GM21786 (cell line): ENCODE data around the gene PAX8.
A peak's percentile ranks its signal among the peaks of the same experiment; 100 is the strongest.

Source experiments
- ATAC-seq: cut with Tn5 transposase; IDR thresholded peaks from one replicate; pipeline ENCODE4 v1.9.1; 2021; ENCODE audit not compliant: unreplicated experiment

The PAX8 gene

DNA sequence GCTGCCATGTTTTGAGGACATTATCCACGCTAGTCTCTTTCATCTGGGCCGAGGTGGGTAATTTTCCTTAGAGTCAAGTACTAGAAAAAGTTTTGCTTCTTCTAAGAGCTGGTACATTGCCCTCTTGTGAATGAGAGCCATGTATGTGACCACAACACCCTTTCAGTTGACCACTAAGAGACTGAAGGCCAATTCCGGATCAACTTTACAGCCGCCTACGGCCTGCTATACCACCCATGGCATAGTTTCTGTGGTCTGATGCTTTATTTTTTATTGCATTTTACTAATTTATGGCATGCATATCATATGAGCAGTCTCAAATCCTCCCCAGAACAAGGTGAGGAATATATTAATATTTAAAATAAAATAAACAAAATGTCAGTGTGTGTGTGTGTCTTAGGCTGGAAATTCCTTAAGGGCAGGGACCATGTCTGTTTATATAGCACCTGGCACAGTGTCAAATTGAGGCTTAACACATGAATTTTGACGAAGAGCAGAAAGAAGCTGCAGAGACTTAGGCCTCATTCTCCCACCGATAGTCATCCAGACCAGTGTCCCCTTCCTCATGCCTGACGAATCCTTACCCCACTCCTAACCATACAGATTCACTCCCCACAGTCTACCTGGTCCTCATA, 69.6 kb downstream of the PAX8 start:
- no peak for ATAC-seq

DNA sequence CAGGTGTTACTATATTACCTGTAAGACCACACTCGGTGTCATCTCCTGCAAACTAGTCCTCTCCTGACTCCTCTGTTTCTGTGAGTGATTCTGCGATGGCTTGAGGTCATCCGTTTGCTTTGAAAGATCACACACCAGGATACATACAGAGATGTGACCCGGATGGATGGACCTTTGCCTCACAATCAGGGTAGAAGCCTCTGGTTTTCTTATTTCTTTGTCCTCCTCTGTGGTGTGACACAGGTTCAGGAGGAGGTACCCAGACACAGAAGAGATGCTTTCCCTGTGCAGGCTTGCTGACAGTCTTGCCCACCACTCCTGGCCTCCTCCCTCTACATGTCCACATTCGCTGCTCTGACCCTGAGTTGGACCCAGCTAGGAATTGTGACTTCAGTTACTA, 70.3 kb downstream of the PAX8 start:
- no peak for ATAC-seq

DNA sequence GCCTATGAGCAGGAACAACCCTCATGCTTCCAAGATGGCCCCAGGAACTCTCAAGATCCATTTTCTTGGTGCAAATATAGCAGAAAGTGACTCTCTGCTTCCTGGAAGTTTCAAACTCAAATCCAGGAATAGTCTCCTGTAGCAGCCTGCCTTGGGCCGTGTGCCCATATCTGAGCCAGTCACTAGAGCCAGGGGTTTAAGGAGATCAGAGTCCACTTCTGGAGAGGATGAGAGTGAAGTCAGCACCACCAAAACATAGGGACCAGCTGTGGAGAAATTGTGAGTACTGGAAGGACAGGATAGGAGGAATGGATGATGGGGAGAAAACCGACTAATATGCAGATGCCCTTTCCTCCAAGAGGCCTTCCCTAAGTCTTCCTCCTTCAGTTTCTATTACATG, 71.7 kb downstream of the PAX8 start:
- no peak for ATAC-seq

DNA sequence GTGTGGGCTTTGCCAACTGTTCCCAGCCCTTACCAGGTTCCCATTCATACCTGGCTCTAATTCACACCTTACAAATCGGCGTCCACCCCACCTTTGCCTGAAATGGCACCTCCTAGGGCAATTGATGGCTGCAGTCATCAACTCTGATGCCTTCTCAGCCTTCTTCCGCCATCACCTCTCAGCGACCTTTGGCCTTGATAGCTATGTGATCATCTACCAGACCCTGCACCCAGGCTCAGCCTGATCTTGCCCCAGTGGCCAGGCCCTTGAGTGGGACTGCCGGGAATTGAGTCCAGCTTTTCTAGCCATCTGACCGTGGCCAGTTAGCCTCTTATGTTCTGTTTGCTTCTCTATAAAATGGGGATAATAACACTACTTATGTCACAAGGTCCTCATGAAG, 72.5 kb downstream of the PAX8 start:
- no peak for ATAC-seq

DNA sequence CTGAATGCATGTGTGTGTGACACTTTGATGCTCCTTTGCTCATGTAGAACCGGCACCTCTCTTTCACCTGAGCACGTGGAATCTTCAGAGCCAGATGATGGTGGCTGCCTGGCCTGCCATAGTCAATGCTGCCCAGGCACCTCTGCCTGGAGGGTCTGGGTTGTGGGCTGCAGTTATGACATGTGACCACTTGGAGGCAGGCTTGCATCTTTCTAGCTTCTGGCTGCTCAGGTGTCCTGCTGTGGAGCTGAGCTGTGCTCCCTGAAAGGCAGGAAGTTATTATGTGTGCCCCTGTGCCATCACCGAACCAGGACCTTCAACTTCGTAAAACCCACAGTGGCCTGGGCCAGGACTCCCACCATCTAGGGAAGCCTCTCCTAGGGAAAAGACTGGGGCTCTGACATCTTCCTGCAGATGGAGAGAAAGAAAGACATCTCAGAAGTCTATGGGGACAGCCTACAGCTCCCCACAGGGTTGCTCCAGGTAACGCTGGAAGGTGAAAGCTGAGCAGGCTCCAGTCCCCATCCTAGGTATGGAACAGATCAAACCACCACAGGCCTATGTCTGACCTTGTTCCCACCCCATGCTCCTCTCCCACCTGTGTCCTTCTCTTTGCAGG, 74.7 kb downstream of the PAX8 start:
- peak; percentile 64 for ATAC-seq

DNA sequence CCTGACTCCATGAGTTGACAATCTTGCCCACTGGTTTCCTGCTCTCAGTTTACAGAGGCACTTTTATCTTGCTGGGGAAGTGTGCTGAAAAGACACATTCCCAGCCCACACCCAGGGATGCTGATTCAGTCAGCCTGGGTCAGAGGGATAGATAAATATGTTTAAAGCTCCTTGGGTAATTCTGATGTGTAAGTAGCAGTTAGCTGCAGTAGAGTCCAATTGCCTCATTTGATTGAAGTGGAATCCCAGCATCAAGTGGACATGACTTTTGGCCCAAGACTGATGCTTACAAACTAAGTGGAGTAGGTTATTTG, 75.5 kb downstream of the PAX8 start:
- ATAC-seq = no peak

DNA sequence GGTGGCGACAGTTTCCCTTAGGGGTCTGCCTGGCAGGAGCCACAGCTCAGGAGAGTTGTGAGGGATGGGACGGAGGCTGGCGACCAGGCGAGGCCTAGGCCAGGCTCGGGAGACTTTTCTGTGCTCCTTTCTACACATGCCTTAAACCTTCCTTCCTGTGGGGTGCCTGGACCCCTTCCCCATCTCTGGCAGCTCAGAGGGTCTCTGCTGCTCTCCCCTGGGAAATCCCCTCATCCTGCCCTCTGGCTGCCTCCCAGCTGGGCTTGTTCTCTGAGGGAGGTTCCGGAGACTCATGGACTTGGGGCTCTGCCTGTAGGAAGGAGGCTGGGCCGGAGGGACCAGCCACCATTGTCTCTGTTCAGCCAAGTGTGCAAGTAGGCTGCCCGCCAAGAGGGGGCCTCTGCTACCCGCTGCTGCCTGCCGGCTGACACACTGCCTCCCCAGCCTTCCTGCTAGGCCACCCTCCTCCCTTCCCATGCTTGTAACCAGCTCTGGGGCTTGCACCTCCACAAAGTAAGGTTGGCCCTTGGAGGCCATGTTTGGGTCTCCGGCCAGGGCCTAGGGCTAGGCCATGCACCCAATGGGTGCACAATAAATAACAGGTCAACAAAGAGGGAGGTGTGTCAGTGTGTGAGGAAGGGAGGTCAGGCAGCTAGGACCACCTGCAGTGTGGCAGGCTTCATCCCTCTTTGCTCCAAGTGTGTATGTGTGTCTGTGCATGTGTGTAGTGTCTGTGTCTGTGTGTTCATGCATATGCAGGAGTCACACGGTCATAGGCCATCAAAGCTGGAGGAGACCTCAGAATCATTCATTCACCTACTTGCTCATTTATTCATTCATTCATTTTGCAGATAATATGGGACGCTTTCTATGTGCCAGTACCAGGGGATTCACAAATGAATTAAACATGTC, 76.2 kb downstream of the PAX8 start:
- ATAC-seq = no peak

DNA sequence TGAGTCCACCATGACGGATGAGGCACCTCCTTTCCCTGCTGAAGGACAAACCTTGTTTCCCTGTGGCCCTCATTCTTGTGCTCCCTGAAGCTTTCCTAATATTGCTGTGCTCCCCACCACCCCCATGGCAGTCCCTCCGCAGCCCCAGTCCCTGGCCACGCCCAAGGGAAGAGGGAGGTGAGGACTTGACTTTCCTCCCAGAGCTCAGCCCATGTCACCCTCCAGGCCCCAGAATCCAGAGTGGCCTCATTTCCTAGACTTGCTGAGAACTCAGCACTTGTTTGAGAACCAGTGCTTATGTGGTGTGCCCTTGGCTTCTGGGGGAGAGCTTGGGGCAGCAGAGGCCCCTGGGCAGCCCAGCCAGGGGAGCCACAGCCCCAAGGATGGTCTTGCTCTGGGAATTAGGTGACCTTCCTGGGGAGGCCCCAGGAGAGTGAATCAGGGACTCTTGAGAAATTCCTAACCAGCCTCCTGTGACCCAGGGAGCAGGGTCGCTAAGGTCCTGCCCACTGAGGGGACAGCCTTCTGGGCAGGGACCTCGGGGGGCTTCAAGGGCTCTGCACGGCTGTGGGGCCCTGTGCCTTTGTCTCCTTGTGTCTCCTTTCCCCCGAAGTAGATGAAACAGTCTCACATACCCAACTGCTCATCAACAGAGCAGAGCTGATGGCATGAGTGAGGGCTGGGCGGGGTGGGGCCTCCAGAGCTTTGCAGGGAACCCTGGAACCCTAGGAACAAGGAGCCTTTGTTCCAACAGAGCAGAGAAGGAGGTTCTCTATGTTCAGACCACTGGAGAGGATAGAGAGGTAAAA, 77.0 kb downstream of the PAX8 start:
- no peak for ATAC-seq

DNA sequence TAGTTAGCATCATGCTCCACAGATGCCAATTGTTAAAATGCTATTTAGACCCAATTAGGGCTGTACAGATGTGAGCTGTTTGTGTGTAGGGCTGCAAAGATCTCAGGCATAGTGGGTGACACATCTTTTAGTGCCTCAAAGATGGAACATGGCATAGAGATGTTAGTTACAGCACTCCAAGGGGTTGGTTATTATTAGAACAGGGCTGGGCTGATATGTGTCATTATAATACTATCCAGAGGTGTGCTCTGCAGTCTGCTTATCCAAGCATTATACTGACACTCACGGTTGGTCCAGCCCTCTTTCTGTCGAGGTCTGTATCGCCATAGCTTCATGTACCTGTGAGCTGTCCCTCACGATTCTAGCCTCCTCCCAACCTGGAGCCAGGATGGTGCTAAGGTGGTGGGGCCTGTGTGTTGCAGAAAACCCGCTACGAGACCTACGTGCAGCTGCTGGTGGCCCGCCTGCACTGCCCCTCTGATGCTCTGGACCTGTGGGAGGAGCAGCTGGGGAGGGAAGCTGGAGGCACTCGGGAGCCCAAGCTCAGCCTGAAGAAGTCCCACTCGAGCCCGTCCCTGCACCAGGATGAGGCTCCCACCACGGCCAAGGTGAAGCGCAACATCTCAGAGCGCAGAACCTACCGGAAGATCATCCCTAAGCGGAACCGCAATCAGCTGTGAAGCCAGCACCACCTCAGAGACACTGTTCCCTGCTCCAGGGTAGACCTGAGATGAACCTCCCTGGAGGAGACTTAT, 77.8 kb downstream of the PAX8 start:
- no peak for ATAC-seq

DNA sequence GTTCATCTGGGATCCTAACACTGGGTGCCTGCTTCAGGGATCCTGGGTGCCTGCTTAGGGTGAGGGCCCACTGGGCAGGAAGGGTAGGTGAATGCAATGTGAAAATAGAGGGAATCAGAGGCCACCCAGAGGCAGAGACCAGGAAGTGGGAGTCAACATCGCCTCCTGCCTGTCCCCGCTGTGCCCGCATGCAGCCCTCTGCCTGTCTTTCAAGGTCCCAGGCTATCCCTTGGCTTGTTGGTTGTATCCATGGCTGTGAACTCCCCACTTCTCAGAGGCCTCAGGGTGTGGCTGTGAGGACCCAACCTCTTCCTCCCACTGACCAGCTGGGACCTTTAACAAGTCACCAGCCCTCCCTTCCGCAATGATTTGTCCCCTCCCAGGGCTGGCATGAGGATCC, 78.5 kb downstream of the PAX8 start:
- no peak for ATAC-seq

DNA sequence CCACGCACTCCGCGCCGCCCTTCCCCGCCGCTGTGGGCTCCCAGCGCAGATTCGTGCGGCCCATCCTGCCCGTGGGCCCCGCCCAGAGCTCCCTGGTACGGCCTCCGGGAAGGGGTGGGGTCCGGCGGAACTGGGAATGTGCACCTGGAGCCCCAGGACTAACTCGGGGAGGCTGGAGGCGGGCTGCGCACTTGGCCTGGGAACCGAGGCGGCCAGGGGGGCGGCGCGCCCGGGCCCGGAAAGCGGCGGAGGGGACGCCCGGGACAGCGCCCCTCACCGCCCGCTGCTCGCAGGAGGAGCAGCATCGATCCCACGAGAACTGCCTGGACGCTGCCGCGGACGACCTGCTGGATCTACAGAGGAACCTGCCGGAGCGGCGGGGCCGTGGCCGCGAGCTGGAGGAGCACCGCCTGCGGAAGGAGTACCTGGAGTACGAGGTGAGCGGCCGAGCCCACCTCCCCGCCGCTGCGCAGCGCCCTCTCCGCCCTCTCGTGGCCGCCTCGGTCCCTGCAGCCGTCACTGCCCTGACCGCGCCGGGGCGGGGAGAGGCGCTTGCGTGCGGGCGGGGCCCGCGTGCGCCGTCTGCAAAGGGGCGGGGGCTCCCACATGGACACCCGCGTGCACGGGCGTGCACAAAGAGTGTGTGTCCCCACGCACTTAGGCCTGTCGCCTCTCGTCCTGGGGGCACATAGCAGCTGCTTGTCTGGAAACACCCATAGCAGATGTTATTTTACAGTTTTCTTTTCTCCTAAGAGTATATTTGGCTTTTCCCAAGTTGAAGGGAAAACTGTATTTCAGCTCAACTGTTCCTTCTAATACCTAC, 79.7 kb downstream of the PAX8 start:
- peak; percentile 57 for ATAC-seq

DNA sequence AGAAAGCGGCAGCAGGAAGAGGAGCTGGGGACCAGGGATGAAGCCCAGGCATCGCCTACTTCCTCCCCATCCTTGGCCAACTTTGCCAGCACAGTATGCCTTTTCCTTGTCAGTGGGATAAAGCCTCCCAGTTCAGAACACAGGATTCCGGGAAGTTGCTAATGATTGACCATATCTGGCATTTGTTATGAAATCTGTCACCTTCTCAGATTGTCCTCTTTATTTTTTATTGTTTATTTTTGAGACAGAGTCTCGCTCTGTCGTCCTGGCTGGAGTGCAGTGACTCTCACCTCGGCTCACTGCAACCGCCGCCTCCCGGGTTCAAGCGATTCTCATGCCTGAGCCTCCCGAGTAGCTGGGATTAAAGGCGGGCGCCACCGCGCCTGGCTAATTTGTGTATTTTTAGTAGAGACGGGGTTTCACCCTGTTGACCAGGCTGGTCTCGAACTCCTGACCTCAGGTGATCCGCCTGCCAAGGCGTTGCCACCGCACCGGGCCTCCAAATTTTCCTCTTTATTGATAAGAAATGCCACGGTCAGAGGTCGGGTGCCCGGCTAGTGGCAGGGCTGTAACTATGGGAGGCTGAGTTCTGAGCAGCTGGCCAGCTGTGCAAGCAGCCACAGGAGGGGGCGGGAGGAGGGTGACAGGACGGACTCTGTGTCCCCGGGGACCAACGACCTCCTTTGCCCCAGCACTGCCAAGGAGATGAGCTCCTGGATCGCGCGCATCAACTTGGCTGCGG, 80.5 kb downstream of the PAX8 start:
- no peak for ATAC-seq

DNA sequence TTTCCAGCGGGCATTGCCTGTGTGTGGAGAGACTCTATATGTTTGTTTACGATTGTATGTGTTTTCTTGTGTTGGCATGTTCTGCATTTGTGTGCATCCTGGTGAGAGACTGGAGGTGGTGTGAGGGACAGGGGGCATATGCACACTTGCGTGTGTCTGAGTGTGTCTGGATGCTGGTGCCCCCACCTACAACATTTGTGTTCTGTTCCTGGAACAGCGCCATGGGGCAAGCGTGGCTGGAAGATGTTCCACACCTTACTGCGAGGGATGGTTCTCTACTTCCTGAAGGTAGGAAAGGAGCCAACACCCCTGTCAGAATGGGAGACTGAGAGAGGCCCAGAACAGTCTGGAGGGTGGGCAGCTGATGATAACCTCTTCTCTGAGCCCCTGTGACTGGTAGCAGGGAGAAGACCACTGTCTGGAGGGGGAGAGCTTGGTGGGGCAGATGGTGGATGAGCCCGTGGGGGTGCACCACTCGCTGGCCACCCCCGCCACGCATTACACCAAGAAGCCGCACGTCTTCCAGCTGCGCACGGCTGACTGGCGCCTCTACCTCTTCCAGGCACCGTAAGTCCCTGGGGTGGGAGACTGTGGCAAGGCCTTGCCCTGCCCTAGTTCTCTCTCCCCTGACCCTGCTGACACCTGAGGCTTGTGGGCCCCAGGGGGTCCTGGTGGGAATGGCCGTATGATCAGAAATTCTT, 81.2 kb downstream of the PAX8 start:
- ATAC-seq = no peak

DNA sequence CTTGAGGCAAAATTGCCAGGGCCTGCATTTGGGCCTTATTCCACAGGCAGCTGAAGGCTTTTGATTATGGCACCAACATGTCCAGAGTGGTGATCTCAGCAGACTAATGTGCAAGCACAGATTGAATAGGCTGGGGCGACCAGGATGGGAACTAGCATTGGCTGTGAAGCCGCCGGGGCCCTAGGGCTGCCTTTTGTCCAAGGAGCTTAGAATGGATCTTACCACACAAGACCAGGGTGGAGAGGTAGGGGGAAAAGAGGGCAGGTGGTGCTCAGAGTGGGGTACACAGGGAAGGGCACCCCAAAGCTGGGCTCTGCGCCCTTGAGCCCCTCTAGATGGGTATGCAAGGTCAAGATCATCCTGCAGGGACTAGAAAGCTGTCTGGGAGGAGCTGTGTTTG, 81.9 kb downstream of the PAX8 start:
- ATAC-seq = no peak

DNA sequence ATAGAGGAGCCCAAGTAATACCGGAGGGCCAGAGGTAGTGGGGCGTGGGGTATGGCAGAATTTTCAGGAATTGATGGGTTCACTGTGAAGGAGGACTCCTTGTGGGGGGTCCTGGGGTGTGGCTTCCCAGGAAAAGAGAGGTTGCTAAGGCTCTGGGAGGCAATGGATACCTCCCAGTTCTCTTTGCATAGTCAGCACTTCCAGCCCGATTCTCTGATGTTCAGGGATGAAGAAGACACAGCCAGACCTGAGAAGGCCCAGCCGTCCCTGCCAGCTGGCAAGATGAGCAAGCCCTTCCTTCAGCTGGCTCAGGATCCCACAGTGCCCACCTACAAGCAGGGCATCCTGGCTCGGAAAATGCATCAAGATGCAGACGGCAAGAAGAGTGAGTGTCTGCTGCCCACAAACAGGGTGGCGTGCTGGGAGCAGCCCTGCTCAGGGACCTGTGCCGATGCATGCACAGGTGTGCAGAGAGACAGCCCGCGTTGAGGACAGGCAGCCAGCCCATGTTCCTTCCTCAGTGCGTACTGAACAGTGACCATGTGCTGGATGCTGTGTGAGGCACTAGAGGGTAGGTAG, 82.7 kb downstream of the PAX8 start:
- ATAC-seq = no peak

DNA sequence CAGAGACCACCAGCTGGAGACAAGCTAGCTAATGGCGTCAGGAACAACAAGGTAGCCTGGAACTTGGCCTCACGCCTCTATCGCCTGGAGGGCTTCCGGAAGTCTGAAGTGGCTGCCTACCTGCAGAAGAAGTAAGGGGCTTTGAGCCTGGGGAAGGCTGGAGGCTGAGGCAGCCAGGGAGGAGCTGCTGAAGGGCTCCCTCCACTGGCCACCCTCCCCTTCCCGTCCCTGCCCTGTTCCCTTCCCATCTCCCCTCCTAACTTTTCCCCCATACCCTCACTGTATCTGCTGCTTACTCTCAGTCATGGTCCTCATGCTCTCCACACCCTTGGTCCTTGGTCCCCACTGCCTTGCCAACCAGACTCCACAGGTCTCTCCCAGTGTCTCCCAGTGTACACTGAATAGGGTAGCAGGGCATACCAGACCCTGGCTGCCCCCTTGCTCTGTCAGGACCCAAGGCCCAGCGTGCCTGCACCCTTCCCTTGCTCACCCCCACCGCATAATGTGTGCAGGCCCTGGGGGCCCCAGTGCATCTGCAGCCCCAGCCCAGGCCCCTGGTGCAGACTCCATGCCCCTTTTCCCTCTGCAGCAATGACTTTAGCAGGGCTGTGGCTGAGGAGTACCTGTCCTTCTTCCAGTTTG, 86.1 kb downstream of the PAX8 start:
- ATAC-seq = no peak

DNA sequence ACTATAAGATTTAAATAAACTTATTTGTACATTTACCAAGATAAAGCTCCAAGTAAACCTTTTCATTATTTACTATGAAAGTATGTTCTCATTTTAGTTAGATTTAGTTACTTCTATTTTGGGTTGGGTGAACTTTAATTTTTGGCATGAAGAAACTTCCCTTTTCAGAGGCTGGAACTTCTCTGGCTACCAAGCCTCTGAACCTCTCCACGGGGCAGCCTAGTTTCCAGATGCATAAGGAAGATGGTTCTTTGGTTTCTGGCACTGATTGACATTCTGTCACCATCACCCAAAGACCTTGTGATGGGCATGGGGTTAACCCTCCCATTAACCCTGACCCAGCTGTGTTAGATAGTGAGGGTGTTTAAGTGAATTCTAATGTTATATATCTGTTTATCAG, 87.8 kb downstream of the PAX8 start:
- ATAC-seq = no peak

DNA sequence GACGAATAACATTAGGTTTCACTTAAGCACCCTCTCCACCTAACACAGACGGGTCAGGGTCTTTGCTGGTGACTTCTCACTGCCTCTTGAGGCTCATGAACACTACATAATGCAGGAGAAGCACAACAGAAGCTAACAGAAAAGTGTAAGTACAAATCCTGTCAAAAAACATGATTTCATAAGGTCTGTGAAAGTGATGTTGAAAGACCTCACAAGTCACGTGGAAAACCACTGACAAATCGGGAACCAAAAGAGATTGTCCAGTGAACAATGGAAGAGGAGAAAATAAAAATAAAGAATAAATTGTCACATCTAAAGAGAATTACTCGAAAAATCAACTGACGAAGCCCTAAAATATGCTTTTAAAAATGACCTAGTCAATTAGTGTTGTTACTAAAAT, 91.0 kb downstream of the PAX8 start:
- no peak for ATAC-seq
